Measurements from ENCODE around the gene TBC1D21. TPM values are rescaled to one million over a fixed set of nuclear protein-coding genes. Genes with fewer than 3 reads are reported as not detected.

The TBC1D21 gene
- total RNA-seq, 1 experiment from 2014 or later, result not detected

DNA sequence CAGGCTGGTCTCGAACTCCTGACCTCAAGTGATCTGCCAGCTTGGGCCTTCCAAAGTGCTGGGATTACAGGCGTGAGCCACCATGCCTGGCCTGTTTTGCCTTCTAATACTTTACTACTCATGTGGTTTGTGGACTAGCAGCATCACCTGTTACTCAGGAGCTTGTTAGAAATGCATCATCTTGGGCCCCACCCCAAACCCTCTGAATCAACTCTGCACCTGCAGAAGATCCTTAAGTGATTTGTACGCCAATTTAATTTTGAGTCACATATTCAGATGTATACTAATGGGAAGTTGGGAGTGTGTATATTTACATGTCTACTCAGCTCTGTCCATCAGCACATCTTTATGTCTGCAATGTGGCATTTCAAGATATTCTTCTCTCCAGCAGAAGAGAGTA is 6.1 kb downstream of the TBC1D21 start:
- Histone ChIP-seq H3K27ac (ENCODE audit: insufficient read length, low read depth, low read length) (no peak overlapping the region), H3K79me2 (ENCODE audit: insufficient read depth, low read length) (no peaks in the 10 kb centered on the region), H2BK120ac (ENCODE audit: low read depth, low read length, poor library complexity, severe bottlenecking) (no peak overlapping the region), H3K79me1 (ENCODE audit: insufficient read depth, low read depth, low read length, poor library complexity, severe bottlenecking) (no peaks in the 10 kb centered on the region), H3K4me2 (ENCODE audit: insufficient read depth, insufficient read length, low read length) (no peak overlapping the region), H3K9ac (ENCODE audit: extremely low read depth, insufficient read length, low read length) (no peak overlapping the region), H2BK5ac (ENCODE audit: insufficient read length, low read length) (no peak overlapping the region), H3K56ac (ENCODE audit: insufficient read length, low read depth, low read length) (no peak overlapping the region), H4K20me1 (ENCODE audit: control insufficient read depth, insufficient read depth, insufficient read length) (no peaks in the 10 kb centered on the region), H2BK12ac (ENCODE audit: insufficient read length, low read depth, low read length) (no peak overlapping the region), H4K91ac (ENCODE audit: insufficient read length, low read depth, low read length) (no peak overlapping the region), H3K23me2 (ENCODE audit: insufficient read length, low read depth, low read length, poor library complexity, severe bottlenecking) (no peaks in the 10 kb centered on the region), H3K18ac (ENCODE audit: insufficient read length, low read depth, low read length) (no peak overlapping the region), H4K8ac (replicated peaks; ENCODE audit: insufficient read length, low read depth, low read length) (no peak overlapping the region), H3K4me1 (ENCODE audit: insufficient read depth, low read length) (0 out of 2 replicates have a peak, but pooled peaks cover 2% of the 10 kb centered on the region), H3K9me3 (ENCODE audit: control insufficient read depth, low read depth, low read length) (no peaks in the 10 kb centered on the region), H4K5ac (ENCODE audit: insufficient read length, low read depth, low read length) (no peak overlapping the region), H2AK5ac (ENCODE audit: insufficient read length, low read length) (no peak overlapping the region), H3K23ac (ENCODE audit: insufficient read length, low read depth, low read length) (no peak overlapping the region), H2BK15ac (ENCODE audit: low read depth, low read length) (no peak overlapping the region), H2BK20ac (ENCODE audit: low read depth, low read length, poor library complexity, severe bottlenecking) (no peak overlapping the region), H3K27me3 (ENCODE audit: insufficient read depth, low read length) (no peaks in the 10 kb centered on the region), H2AFZ (ENCODE audit: low read length) (no peak overlapping the region), H3K4ac (ENCODE audit: low read depth, low read length) (no peak overlapping the region), H3T11ph (ENCODE audit: low read length) (no peak overlapping the region), H3K14ac (ENCODE audit: insufficient read depth, low read length) (no peak overlapping the region)
- Mint-ChIP-seq H3K27ac (no peak overlapping the region), H3K27me3 (ENCODE audit: low read depth) (peaks cover 2% of the 10 kb centered on the region), H3K4me3 (no peak overlapping the region), H3K36me3 (ENCODE audit: insufficient read depth in 1 of 3, low read depth in 3 of 3) (no peaks in the 10 kb centered on the region), H3K4me1 (peaks cover 13% of the 10 kb centered on the region in 2 experiments), H3K9me3 (peaks cover 0 to 3% of the 10 kb centered on the region in 2 experiments; a peak in 2 of 5 replicates)
- WGBS (ENCODE audit: extremely low coverage, insufficient read length, low lambda C conversion rate), result no CpG with 5 or more reads among the region's 3 CpGs
- TF ChIP-seq, protein P1, sequence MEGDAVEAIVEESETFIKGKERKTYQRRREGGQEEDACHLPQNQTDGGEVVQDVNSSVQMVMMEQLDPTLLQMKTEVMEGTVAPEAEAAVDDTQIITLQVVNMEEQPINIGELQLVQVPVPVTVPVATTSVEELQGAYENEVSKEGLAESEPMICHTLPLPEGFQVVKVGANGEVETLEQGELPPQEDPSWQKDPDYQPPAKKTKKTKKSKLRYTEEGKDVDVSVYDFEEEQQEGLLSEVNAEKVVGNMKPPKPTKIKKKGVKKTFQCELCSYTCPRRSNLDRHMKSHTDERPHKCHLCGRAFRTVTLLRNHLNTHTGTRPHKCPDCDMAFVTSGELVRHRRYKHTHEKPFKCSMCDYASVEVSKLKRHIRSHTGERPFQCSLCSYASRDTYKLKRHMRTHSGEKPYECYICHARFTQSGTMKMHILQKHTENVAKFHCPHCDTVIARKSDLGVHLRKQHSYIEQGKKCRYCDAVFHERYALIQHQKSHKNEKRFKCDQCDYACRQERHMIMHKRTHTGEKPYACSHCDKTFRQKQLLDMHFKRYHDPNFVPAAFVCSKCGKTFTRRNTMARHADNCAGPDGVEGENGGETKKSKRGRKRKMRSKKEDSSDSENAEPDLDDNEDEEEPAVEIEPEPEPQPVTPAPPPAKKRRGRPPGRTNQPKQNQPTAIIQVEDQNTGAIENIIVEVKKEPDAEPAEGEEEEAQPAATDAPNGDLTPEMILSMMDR (conservative IDR thresholded peaks at IDR 0.05), result no peak
- no peak for DNase-seq

Measured in H9 (cell line).